22Rv1 (cell line): ENCODE results near the gene BPIFA3.

Experiments used
- H3K27ac ChIP-seq: fragments of 450-650 bp; 2 replicates; pipeline ENCODE4 v1.5.1; 2017
- CTCF ChIP-seq: fragments of 450-650 bp; IDR thresholded peaks from 2 replicates; pipeline ENCODE4 v1.5.1; 2017; ENCODE audit warnings: mild to moderate bottlenecking
- ZFX ChIP-seq: fragments of 450-650 bp; IDR thresholded peaks from 2 replicates; pipeline ENCODE4 v1.6.1; 2017; ENCODE audit warnings: antibody characterized with exemption, borderline replicate concordance

Gene BPIFA3

GRCh38 chr20:33217052-33217451, at the start of gene BPIFA3:
Gene BPIFA3 (plus strand): TSS chr20:33217352. CDS start chr20:33217537, 185 bp downstream.
- H3K27ac ChIP-seq: no peak within 1 kb of the TSS
- no peak for TF ChIP-seq ZFX
- no peak for TF ChIP-seq CTCF

- H3K27ac ChIP-seq: no peak within 1 kb of the TSS
- no peak for TF ChIP-seq ZFX
- TF ChIP-seq CTCF: no peak
Observed at GRCh38 chr20:33167859-33168258, 49.3 kb upstream of the BPIFA3 start, which contains the start of gene BPIFA2. Gene BPIFA2 (plus strand): TSS chr20:33168159. CDS start chr20:33169146, 987 bp downstream.

- peak; percentile 72 for TF ChIP-seq CTCF
- TF ChIP-seq ZFX: no peak
- no peak overlapping the region for H3K27ac ChIP-seq
Observed at GRCh38 chr20:33169176-33169794, 47.9 kb upstream of the BPIFA3 start.

- TF ChIP-seq CTCF (no peak), ZFX (no peak)
- H3K27ac ChIP-seq: no peak overlapping the region
Observed at GRCh38 chr20:33172781-33173180, 44.4 kb upstream of the BPIFA3 start.

GRCh38 chr20:33175123-33175522, 42.0 kb upstream of the BPIFA3 start:
- no peak overlapping the region for H3K27ac ChIP-seq
- no peak for TF ChIP-seq ZFX
- TF ChIP-seq CTCF: no peak

- TF ChIP-seq CTCF: no peak
- no peak for TF ChIP-seq ZFX
- H3K27ac ChIP-seq: no peak overlapping the region
Observed at GRCh38 chr20:33176101-33176500, 41.1 kb upstream of the BPIFA3 start.

GRCh38 chr20:33177866-33178265, 39.3 kb upstream of the BPIFA3 start:
- TF ChIP-seq CTCF (no peak), ZFX (no peak)
- no peak overlapping the region for H3K27ac ChIP-seq
